Activated naive CD8-positive, alpha-beta T cell treated with anti-CD3 and anti-CD28 coated beads, Interleukin-2, amount 50 U/mL, for 16 hours (primary cell): ENCODE results near the gene OSCP1.

Experiments used
- DNase-seq: peaks from one replicate; pipeline ENCODE4 v3.0.0-alpha.2; 2020; ENCODE audit warnings: low read depth, low spot score

The OSCP1 gene

GRCh38 chr1:36402504-36402890, 47.8 kb downstream of the OSCP1 start:
- DNase-seq: no peak

GRCh38 chr1:36401602-36402503, 48.4 kb downstream of the OSCP1 start:
- no peak for DNase-seq

- no peak for DNase-seq
Measured at GRCh38 chr1:36400825-36401601, 49.2 kb downstream of the OSCP1 start.

GRCh38 chr1:36400514-36400824, 49.8 kb downstream of the OSCP1 start:
- DNase-seq: no peak

- no peak for DNase-seq
Measured at GRCh38 chr1:36398370-36398977, 51.8 kb downstream of the OSCP1 start.

GRCh38 chr1:36397378-36398230, 52.6 kb downstream of the OSCP1 start, which contains the start of gene LSM10:
Gene LSM10 (minus strand): TSS chr1:36397908. CDS start chr1:36394129, 3,779 bp downstream.
- peak; percentile 76 for DNase-seq

GRCh38 chr1:36397083-36397377, 53.2 kb downstream of the OSCP1 start:
- no peak for DNase-seq

- DNase-seq: no peak
Measured at GRCh38 chr1:36396359-36396758, 53.9 kb downstream of the OSCP1 start.

- DNase-seq: no peak
Measured at GRCh38 chr1:36393686-36394085, 56.6 kb downstream of the OSCP1 start.

- no peak for DNase-seq
Measured at GRCh38 chr1:36392836-36393235, 57.4 kb downstream of the OSCP1 start.

GRCh38 chr1:36391271-36391670, 59.0 kb downstream of the OSCP1 start:
- no peak for DNase-seq

GRCh38 chr1:36390411-36390810, 59.8 kb downstream of the OSCP1 start:
- no peak for DNase-seq

GRCh38 chr1:36389999-36390398, 60.3 kb downstream of the OSCP1 start:
- no peak for DNase-seq

- no peak for DNase-seq
Measured at GRCh38 chr1:36389261-36389660, 61.0 kb downstream of the OSCP1 start.

- no peak for DNase-seq
Measured at GRCh38 chr1:36387141-36387949, 62.9 kb downstream of the OSCP1 start.

GRCh38 chr1:36386265-36387140, 63.7 kb downstream of the OSCP1 start:
- DNase-seq: peak; percentile 81

GRCh38 chr1:36385410-36386264, 64.6 kb downstream of the OSCP1 start, which contains the start of gene STK40:
Gene STK40 (minus strand): TSS chr1:36385924. CDS start chr1:36361332, 24,592 bp downstream.
- DNase-seq: peak; percentile 97

- DNase-seq: no peak
Measured at GRCh38 chr1:36384542-36385409, 65.5 kb downstream of the OSCP1 start.
